ENCODE measurements around the gene M1AP. TPM values are rescaled to one million over a fixed set of nuclear protein-coding genes. Genes with fewer than 3 reads are reported as not detected.
"Not testable (repeated sequence)": the region's sequence is repeated elsewhere in the genome, so short reads cannot be mapped to it uniquely, and the experiment has no call there.

M1AP gene
- total RNA-seq, 1 donor from 2014 or later: 2.0 TPM

DNA sequence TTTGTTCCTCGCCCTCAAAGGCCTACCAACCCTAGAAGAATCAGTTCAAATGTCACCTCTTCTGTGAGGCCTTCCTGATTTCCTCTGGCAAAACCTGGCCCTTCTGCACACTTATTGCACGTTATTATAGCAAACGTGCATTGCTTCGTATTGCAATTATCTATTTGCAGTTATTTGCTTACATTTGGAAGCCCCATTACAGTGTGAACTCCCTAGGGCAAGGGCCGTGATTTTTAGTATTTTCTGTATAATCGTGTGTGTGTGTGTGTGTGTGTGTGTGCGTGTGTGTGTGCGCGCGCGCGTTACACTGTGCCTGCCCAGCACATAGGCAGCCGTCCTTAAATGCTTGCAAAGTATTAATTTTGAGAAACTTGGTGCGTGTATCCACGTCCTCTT lies 5.5 kb upstream of the M1AP start:
- no peak for DNase-seq (ENCODE audit: low spot score)

DNA sequence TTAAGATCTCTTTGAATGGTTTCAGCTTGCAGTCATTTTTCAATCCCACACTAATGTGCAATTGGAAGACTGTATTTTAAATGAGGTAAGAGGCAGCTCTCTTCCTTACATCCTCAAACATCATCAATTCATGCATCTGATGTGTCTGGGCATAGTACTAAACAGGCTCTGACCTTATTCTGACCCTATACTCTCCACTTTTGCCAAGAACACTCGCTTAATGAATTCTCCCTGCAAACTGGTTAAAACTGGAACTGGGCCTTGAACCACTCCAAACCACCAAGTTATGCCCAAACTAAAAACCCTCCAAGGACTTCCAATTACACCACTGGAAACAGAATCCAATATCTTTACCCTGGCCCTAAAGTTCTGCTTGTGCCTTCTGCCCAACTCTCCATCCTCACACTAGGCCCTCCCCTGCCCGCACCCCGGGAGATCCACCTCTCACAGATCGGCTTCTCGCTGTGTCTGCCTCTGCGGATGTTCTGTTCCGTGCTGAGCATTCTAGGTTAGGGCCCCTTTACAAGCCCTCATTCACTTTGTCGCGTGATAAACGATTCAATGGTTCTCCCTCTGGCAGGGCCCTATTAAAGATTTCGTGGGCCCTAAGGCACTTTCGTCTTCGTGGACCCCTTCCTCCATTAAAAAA lies 1.2 kb downstream of the M1AP start:
- DNase-seq (ENCODE audit: low spot score): no peak

DNA sequence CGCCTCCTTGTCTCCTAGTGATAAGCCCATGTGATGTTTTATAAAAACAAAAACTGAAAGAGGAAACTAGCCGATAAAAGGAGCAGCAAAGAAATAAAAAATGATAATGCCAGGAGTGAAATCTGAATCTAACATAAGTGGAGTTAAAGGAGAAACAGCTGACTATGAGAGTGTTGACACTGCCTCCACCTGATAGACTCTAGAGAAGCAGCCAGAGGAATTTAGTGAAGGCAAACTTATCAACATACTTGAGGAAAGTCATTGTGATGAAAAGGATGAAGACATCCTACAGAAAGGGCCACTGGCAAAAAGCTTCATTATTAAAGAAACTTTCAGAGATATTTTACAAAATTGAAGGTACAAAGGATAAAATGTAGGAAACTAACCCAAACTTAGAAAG lies 1.9 kb downstream of the M1AP start:
- no peak for DNase-seq (ENCODE audit: low spot score)

DNA sequence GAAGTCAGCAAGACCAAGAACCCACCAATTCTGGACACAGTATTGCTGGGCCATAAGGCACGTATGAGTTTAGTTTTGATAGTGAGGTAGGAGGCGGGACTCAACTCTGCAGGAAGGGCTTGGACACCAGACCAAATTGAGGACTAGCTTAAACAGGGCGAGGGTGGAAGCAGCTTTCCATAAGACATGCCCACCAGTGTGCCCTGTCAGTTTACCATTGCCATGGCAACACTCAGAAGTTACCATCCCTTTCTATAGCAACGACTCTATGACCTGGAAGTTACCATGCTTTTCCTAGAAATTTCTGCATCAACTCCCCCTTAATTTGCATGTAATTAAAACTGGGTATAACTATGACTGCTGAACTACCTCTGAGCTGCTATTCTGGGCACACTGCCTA lies 2.8 kb downstream of the M1AP start:
- no peak for DNase-seq (ENCODE audit: low spot score)

DNA sequence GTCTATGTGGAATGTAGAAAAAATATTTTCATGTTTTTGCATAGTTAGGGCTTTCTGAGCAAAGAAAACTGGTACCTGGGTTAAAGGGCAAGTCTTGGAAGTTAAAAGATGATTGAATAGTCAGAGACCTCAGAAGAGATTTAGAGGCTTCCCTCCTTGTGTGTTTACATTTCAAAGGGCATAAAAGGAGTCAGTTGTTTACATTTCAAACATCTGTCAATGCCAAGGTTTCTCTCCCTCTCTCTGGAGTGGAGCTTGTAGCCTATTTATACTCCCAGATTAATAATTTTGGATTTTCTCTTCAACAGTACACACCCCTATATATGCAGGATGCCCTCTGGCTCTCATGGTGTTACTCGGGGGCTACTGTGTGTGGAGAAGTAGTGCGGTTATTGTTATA lies 8.6 kb downstream of the M1AP start:
- no peak for DNase-seq (ENCODE audit: low spot score)

DNA sequence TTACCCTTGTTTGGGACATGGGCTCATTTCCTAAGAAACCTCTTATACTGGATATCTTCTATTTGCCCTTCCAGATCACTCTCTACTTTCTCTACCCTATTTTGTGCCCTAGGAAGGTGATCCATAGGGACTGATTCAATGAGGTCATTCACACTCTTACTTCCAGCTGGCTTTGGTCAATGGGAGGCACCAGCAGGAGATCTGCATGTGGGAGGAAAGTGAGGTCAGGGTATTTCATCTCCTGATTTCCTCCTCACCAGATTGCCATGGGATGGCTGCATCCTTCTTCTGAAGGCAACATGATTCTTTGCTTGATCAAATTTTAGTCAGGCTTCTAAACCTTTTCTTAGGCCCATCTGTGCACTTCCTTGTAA lies 15.2 kb downstream of the M1AP start:
- DNase-seq (ENCODE audit: low spot score): no peak

DNA sequence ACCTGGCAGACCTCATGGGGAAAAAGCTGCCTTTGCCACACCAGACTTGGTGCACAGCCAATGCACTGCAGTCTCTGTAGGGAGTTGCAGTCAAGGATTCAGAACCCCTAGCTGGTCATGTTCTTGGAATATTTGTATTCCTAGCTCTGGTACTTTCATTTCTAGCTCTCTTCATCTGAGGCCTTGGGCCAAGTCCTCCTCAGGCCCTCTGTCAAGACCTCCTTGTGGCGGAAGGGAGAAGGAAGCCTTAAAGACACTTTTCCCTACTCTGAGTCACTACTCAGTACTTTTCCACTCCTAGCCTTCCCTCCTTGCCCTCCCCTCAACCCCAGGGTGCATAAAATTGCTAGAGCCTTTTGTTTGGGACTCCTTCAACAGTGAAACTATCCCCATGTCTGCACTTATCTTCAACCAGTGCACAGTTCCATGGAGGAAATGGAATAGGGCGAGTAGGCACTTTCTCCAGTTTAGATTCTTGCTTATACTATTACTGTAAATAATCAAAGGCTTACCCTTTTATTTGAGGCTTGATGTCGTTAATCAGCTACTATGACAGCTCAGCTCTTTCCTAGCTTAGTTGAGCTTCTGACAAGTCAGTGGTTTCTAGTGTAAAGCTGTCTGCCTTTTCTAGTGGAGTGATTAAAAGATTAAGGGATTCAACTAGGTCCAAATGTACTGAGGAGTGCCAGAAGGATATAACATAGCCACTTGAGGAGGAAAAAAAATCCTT lies 15.8 kb downstream of the M1AP start:
- no peak for DNase-seq (ENCODE audit: low spot score)

DNA sequence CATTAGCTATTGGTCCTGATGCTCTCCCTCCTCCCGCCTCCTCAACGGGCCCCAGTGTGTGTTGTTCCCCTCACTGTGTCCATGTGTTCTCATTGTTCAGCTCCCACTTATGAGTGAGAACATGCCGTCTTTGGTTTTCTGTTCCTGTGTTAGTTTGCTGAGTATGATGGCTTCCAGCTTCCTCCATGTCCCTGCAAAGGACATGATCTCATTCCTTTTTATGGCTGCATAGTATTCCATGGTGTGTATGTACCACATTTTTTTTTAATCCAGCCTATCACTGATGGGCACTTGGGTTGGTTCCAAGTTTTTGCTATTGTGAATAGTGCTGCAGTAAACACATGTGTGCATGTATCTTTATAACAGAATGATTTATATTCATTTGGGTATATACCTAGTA lies 17.7 kb downstream of the M1AP start:
- not testable (repeated sequence) for DNase-seq (ENCODE audit: low spot score)

DNA sequence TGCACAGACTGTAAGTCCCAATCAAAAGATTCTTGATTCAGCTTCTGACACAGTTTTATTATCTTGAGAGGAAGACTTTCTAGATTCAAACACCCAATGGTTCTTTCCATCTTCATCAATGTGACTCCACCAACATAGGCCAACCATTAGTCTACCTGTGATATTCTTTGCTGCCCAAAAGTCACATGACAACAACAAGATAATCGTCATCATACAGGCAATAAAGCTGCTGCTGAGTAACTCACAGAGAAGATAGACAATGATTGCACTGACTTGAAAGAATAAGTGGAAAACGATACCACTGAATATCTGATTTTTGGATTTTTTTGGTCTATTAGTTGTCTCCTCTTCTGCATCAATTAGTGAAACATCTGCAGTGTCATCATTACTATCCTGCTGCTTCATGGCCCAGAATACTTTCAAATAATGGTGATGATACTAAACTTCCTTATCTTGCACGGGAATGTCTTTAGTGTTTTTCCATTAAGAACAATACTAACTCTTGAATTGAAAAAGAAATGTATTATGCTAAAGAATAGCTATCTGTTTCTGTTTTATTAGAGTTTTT lies 19.5 kb downstream of the M1AP start:
- DNase-seq (ENCODE audit: low spot score): no peak

DNA sequence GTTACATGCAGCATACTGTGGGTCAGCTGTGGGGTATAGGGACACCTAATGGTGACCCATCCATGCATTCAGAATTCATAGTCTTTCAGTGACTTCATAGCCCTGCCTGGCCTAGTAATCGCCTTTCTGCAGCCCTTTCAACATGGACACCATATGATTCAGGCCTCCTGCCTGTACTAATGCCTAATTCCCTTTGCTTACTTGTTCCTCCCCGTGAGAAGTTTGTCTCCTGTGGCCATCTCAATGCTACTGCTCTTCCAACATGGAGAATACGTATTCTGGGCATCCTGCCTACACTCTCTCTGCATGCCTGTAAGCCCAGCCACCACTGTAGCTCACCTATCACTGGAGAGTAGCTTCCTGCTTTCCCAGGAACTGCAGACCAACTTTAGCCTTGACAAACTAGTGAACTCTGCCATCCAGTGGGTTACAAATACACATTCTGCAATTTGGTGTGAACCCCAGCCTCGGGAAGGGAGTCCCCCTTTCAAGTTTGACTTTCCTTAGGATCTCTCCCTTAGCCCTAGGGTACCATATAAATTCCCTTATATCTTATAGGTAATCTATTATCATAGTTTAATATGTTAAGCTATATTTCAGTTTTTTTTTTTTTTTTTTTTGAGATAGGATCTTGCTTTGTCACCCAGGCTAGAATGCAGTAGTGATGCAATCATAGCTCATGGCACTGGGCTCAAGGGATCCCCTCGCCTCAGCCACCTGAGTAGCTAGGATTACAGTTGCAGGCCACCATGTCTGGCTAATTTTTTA lies 22.3 kb downstream of the M1AP start:
- no peak for DNase-seq (ENCODE audit: low spot score)

DNA sequence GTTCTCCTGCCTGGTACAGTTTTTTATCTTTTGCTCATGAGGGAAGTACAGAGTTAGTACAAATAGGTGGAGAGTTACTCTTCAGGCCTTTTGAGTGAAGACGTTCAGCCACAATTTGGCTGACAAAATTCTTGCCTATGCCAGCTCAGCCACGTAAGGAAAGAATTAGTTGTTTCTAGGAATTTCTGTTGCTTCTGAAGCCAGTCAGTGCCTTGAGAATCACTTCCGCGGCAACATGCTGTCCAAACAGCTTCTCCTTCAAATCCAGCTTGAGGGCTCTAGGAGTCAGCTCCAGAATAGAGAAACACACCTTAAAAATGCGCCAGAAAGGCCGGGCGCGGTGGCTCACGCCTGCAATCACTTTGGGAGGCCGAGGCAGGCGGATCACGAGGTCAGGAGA lies 27.5 kb downstream of the M1AP start:
- DNase-seq (ENCODE audit: low spot score): no peak

DNA sequence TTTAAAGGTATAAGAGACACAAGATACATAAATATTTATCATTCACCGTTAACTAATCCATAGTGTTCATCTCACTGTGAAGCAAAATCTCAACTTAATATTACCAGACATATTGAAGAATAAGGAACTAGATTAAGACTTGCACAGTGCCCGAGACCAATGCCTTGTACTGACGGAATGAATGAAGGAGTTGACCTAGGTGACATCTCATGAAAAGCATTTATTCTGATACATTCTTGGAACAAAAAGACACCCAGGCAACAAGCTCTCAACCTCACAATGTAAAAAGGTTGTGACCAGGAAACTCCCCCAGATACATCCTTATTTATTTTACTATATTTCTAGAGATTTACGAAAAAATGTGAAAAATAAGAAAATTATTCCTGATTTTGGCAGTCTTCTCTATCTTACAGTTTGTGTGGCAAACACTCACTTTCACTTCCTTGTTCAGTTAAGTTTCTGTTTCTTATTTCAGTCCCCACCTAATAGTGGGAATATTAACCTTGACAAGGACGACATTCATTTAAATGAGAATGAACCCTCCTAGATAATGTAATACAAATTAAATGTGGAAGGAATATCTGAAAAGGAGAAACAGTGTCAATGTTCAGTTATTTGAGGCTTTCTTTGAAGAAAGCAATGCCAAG lies 28.4 kb downstream of the M1AP start:
- DNase-seq (ENCODE audit: low spot score): no peak

DNA sequence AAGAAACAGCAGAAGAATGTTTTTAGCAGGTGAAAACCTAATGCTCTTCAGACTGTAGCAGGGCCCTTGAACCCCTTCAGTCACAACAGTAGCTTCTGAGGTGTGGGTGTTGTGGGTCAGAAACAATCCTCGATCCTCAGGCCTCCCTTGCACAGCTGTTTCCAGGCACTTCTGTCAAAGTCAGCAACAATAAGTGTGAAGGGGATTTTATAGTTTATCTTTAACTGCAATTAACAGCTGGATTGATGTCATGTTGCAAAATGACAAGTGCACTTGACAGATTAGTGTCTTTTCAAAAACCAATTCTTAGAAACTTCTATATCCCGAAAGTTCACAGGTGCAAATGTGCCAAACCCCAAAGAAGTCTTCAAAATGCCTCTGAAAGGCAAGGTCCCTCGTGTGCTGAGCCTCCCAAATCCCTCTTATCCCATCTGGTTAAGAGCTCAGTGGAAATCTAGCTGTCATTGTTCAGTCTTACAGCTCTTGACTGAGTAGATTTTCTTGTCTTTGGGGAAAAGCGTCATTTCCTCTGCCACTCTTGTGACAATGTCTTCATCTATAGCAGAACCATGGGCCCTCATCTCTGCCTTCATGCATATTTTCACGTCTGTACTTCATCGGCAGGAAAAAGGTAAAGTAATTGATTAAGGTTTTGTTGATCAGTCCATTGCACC lies 29.6 kb downstream of the M1AP start:
- no peak for DNase-seq (ENCODE audit: low spot score)

DNA sequence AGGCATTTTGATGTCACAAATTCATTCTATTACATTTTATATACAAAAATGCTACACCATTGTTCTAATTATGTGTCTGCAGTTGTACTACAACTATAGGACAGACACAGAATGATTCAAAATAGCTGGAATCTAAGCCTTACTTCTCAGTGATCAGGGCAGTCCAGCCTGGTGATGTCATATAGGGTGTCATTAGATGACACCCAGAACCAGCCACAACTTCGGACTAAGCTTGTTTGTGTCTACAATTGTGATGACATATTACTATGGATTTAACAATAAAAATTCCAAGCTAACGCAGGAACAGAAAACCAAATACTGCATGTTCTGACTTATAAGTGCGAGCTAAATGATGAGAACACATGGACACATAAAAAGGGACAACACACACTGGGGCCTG lies 31.0 kb downstream of the M1AP start:
- DNase-seq (ENCODE audit: low spot score): no peak

DNA sequence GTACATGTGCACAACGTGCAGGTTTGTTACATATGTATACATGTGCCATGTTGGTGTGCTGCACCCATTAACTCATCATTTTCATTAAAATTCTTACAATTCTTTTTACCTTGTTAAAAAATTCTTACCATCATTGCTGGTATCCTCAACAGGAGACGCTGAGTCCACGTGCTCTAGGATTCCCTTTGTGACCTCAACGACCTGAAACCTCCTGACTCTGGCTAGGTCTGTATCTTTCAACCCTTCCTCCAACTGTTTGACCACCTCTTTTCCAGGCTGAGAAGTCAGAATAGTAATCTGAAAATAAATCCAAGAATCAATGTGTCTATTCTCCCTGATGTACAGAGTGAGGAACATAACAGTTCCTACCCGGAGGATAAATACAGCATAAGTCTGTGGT lies 41.2 kb downstream of the M1AP start:
- DNase-seq (ENCODE audit: low spot score): no peak

DNA sequence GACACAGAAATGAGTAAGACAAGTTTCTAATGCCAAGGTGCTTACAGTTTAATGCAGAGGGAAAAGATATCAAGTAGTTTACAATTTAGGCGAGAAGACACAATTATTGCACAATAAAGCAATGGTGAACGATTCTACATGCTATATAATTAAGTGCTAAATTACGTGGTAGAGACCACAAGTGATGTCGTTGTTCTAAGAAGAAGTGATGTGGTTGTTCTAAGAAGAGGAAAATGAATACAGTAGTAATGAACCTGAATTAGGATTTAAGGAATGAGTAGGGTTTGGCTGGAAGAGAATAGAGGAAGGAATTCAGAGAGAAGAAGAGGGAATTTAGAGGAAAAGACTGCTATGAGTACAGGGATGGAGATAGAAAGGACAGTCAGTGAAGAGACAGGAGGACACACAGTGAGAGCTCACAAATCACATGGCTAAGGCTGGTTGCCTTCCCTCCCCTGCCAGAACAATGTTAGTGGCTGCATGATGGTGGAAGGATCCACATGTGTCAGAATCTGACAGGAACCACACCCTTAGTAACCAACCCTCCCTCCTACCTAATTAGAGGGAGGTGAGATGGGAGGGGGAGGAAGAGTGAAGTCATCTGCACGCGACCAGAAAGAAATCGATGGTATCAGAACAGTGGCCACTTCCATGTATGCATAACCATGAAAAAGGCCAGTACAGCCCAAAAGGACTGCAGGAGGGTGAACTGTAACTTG lies 44.7 kb downstream of the M1AP start:
- DNase-seq (ENCODE audit: low spot score): no peak

DNA sequence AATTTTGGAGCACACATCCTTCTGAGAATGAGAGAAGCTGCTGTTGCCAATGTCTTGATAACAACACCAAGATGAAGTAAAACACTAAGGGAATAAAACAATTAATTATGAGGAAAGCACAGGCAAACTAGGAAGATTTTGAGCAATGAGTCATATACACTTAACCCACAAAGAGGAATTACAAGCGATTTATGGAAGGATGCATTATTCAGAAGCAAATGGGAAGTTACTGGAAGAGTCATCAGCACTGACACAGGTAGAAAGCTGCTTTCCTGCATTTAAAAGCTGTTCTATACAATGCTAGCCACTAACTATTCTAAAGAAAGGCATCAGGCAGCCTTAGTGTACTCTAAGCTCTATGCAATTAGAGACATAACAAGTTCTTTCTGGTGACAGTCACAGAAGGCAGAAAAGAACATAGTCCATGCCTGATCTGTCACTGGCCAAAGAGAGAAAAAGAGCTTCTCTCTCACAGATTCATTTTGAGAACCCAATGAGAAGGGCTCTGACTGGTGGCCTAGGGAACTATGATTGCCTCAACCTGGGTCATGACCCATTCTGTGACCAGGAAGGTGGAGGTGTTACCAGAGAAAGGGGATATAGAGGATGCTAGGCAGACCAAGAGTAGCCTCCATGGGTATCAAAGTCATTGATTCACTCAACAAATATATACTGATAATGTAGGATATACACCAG lies 45.4 kb downstream of the M1AP start:
- no peak for DNase-seq (ENCODE audit: low spot score)

DNA sequence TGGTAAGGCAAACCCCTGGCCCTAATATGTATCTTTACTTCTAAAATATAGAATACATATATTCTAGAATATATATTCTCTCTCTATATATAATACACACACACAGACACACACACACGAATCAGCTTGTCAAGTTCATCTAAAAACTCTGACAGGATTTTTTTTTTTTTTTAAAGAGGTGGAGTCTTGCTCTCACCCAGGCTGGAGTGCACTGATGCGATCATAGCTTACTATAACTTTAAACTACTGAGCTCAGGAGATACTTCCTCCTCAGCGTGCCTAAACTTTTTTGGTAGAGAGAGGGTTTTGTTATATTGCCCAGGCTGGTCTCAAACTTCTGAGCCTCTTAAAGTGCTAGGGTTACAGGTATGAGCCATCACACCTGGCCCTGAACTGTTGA lies 48.5 kb downstream of the M1AP start:
- no peak for DNase-seq (ENCODE audit: low spot score)

DNA sequence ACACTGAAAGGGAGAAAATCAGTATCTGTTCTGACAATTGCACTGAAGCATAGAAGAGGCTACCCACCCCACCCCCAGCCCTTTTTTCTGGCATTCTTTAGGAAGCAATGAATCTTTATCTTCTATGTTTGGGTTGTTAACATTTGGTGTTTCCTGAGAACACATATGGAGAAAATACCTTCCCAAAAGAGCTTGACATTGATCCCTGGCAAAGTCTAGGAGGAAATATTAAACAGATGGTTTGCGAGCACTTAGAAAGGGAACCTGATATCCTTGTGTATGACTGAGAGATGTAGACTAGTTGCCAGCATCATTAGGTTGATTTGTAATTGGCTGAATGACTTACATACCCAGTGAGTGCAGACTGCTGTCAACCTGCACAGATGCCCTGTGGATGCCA lies 50.7 kb downstream of the M1AP start:
- no peak for DNase-seq (ENCODE audit: low spot score)

DNA sequence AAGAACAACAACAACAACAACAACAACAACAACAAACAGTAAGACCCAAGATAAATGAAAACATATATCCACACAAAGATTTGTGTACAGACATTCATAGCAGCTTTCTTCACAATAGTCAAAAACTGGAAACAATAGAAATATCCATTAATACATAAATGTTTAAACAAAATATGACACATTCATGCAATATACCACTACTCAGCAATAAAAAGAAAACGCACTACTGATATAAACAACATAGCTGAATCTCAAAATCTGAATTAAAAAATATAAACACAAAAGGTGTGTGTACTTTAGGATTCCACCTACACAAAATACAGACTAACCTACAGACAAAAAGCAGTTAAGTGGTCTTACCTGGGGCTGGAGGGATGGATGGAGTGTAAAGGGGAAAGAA lies 51.5 kb downstream of the M1AP start:
- DNase-seq (ENCODE audit: low spot score): no peak
